Parathyroid adenoma (tissue), 2 donors: ENCODE results near the gene ATXN1L.
"Not testable (repeated sequence)": the region's sequence is repeated elsewhere in the genome, so short reads cannot be mapped to it uniquely, and the experiment has no call there.

Experiments used
- H2AFZ ChIP-seq: fragments of 300-600 bp; sonication (generic); one replicate; pipeline ENCODE4 v1.7.0; 2017; ENCODE audit warnings: antibody characterized with exemption, mild to moderate bottlenecking
- H3K27ac ChIP-seq: fragments of 300-600 bp; sonication (generic); one replicate; pipeline ENCODE4 v1.7.0; 2017
- H3K27me3 ChIP-seq: fragments of 300-600 bp; sonication (generic); one replicate; pipeline ENCODE4 v1.7.0; 2017; ENCODE audit warnings: low read length; ENCODE audit not compliant: control insufficient read depth, insufficient read depth
- H3K36me3 ChIP-seq: fragments of 300-600 bp; sonication (generic); one replicate; pipeline ENCODE4 v1.7.0; 2017; ENCODE audit warnings: low read length; ENCODE audit not compliant: control insufficient read depth, insufficient read depth
- H3K4me1 ChIP-seq: fragments of 300-600 bp; sonication (generic); one replicate; pipeline ENCODE4 v1.7.0; 2017; ENCODE audit warnings: control low read depth
- H3K4me2 ChIP-seq: fragments of 300-600 bp; sonication (generic); one replicate; pipeline ENCODE4 v1.7.0; 2017; ENCODE audit warnings: low read length
- H3K4me3 ChIP-seq: fragments of 300-600 bp; sonication (generic); one replicate; pipeline ENCODE4 v1.7.0; 2017; ENCODE audit warnings: low read depth, low read length
- H3K79me2 ChIP-seq: fragments of 300-600 bp; sonication (generic); one replicate; pipeline ENCODE4 v1.7.0; 2017; ENCODE audit warnings: control low read depth
- H3K9ac ChIP-seq: fragments of 300-600 bp; sonication (generic); one replicate; pipeline ENCODE4 v1.7.0; 2017; ENCODE audit warnings: mild to moderate bottlenecking
- H3K9me3 ChIP-seq: fragments of 300-600 bp; sonication (generic); one replicate; pipeline ENCODE4 v1.7.0; 2017; ENCODE audit warnings: low read length; ENCODE audit not compliant: control insufficient read depth
- CTCF ChIP-seq: fragments of 300-600 bp; sonication (generic); IDR thresholded peaks from one replicate; pipeline ENCODE4 v1.7.0; 2017; ENCODE audit warnings: antibody characterized with exemption, mild to moderate bottlenecking
- donor health status: primary hyperparathyroidism.

Gene ATXN1L

DNA sequence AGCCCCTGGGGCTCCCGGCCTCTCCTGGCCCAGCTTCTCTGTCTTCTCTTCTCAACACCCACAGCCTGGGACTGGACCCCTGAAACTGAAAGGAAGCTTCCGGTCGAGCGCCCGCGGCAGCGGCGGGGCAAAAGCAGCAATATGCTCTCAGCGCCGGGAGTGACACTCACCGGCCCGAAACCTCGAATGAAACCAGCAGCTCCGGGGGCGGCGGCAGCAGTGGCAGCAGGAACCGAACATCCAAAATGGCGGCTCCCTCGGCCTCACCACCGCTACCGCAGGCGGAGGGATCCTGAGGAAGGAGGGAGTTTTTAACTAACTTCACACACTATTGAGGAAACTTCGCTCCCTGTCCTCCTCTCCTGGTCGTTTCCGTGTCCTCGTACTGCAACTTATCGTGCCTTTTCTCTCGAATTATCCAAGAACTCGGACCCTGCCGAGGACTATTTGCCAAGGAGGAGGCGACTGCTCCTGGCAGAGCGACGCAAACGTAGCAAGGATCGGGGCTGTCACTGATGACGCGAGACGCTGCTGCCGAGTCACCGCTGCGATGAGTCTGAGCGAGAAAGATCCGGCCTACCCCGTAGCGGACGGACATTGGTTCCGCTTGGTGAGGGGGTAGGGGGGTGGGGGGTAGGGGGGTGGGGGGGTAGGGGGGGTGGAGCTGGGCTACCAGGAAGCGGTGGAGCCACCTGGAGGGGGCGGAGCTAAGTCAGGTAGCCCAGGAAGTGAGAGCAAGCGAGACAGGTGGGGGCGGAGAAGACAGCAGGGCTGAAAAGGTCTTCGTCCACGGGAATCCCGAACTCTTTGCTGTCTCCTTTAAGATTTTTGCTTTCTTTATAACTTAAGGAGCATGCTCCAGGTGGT lies 37.0 kb upstream of the ATXN1L start, which contains the start of gene AP1G1:
AP1G1 (minus strand) TSS at position 242 of the 867 bp plus-strand sequence. CDS start 19,355 bp downstream, outside the sequence.
- Histone ChIP-seq H3K36me3 (no peaks in the 10 kb centered on the region), H2AFZ (peak within 1 kb of the TSS; percentile 100), H3K4me1 (peaks cover 8% of the 10 kb centered on the region), H3K4me2 (peak within 1 kb of the TSS; percentile 94), H3K27me3 (no peaks in the 10 kb centered on the region), H3K9ac (peak within 1 kb of the TSS; percentile 88), H3K79me2 (peaks cover 29% of the 10 kb centered on the region), H3K9me3 (no peaks in the 10 kb centered on the region), H3K4me3 (peak within 1 kb of the TSS; percentile 90), H3K27ac (peak within 1 kb of the TSS; percentile 100)
- TF ChIP-seq CTCF: no peak

GRCh38 chr16:71810155-71810530 lies 35.6 kb upstream of the ATXN1L start:
- H2AFZ ChIP-seq: peak overlapping the region; percentile 91
- not testable (repeated sequence) for H3K4me3 ChIP-seq, H3K27ac ChIP-seq, H3K36me3 ChIP-seq, H3K27me3 ChIP-seq, H3K9me3 ChIP-seq, H3K9ac ChIP-seq, H3K4me1 ChIP-seq
- peaks cover 17% of the 10 kb centered on the region for H3K79me2 ChIP-seq
- H3K4me2 ChIP-seq: peak overlapping the region; percentile 92

GRCh38 chr16:71811261-71811803 lies 34.4 kb upstream of the ATXN1L start:
- no peaks in the 10 kb centered on the region for H3K9me3 ChIP-seq
- H3K27me3 ChIP-seq: no peaks in the 10 kb centered on the region
- TF ChIP-seq CTCF: no peak

DNA sequence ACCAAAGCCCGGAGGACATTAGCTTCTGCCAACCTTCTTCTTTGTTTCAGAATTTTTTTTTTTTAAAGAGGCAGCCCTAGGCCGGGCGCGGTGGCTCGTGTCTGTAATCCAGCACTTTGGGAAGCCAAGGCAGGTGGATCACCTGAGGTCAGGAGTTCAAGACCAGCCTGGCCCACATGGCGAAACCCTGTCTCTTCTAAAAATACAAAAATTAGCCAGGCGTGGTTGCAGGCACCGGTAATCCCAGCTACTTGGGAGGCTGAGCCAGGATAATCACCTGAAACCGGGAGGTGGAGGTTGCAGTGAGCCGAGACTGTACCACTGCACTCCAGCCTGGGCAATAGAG lies 28.6 kb upstream of the ATXN1L start:
- H3K4me3 ChIP-seq, H3K9ac ChIP-seq: not testable (repeated sequence)

More at GRCh38 chr16:71811261-71811803, 34.4 kb upstream of the ATXN1L start:
- no peak overlapping the region for H3K4me3 ChIP-seq
- no peak overlapping the region for H3K27ac ChIP-seq
- H3K79me2 ChIP-seq: peaks cover 15% of the 10 kb centered on the region
- peaks cover 8% of the 10 kb centered on the region for H3K4me1 ChIP-seq
- H2AFZ ChIP-seq: no peak overlapping the region
- no peak overlapping the region for H3K9ac ChIP-seq
- H3K36me3 ChIP-seq: no peaks in the 10 kb centered on the region
- H3K4me2 ChIP-seq: no peak overlapping the region

GRCh38 chr16:71826533-71827017 lies 19.2 kb upstream of the ATXN1L start:
- TF ChIP-seq CTCF: no peak
- H3K36me3 ChIP-seq: no peaks in the 10 kb centered on the region
- no peak overlapping the region for H3K9ac ChIP-seq
- no peaks in the 10 kb centered on the region for H3K4me1 ChIP-seq
- no peaks in the 10 kb centered on the region for H3K27me3 ChIP-seq
- no peak overlapping the region for H3K4me3 ChIP-seq
- no peak overlapping the region for H2AFZ ChIP-seq
- H3K79me2 ChIP-seq: no peaks in the 10 kb centered on the region
- H3K27ac ChIP-seq: no peak overlapping the region
- H3K9me3 ChIP-seq: no peaks in the 10 kb centered on the region
- H3K4me2 ChIP-seq: no peak overlapping the region

More for the DNA sequence above, 28.6 kb upstream of the ATXN1L start:
- not testable (repeated sequence) for H3K4me2 ChIP-seq, H3K79me2 ChIP-seq, H3K27ac ChIP-seq, H3K27me3 ChIP-seq, H3K36me3 ChIP-seq, H3K4me1 ChIP-seq, H3K9me3 ChIP-seq
- peak overlapping the region; percentile 21 for H2AFZ ChIP-seq
